NT2/D1 (cell line): ENCODE results near the gene MPV17L2.
A peak's percentile ranks its signal among the peaks of the same experiment; 100 is the strongest.

Experiments
- DNase-seq: peaks from one replicate; pipeline ENCODE4 v3.0.0-alpha.2; 2011; ENCODE audit warnings: low read depth, low spot score
- H3K27me3 ChIP-seq: 2 replicates; pipeline ENCODE4 v1.6.0; 2011; ENCODE audit warnings: mild to moderate bottlenecking; ENCODE audit not compliant: insufficient read length, insufficient read depth
- H3K36me3 ChIP-seq: 2 replicates; pipeline ENCODE4 v1.6.1; 2011; ENCODE audit warnings: mild to moderate bottlenecking, low read length, mixed read lengths; ENCODE audit not compliant: insufficient read depth, insufficient read length
- H3K4me1 ChIP-seq: 2 replicates; pipeline ENCODE4 v1.5.1; 2011; ENCODE audit not compliant: insufficient read depth, insufficient read length
- H3K4me3 ChIP-seq: 2 replicates; pipeline ENCODE4 v1.5.1; 2011; ENCODE audit warnings: low read depth; ENCODE audit not compliant: insufficient read length
- H3K9ac ChIP-seq: 2 replicates; pipeline ENCODE4 v1.6.0; 2011; ENCODE audit warnings: low read depth; ENCODE audit not compliant: insufficient read length
- H3K9me3 ChIP-seq: 2 replicates; pipeline ENCODE4 v1.5.1; 2011; ENCODE audit warnings: mild to moderate bottlenecking, low read length; ENCODE audit not compliant: insufficient read depth
- SUZ12 ChIP-seq: IDR thresholded peaks from 2 replicates; pipeline ENCODE4 v1.6.1; 2011; ENCODE audit not compliant: insufficient read length, insufficient read depth; ENCODE audit errors: extremely low read depth
- YY1 ChIP-seq: IDR thresholded peaks from 2 replicates; pipeline ENCODE4 v1.6.1; 2011; ENCODE audit not compliant: insufficient read length, insufficient read depth
- ZNF274 ChIP-seq: IDR thresholded peaks from 2 replicates; pipeline ENCODE4 v1.6.1; 2011; ENCODE audit warnings: mild to moderate bottlenecking, low read depth, low read length

MPV17L2 gene

GRCh38 chr19:18161636-18162002 is 31.4 kb upstream of the MPV17L2 start:
- Histone ChIP-seq H3K36me3 (peaks cover 63% of the 10 kb centered on the region), H3K4me3 (no peak overlapping the region), H3K9ac (peak overlapping the region; percentile 52), H3K27me3 (no peaks in the 10 kb centered on the region), H3K9me3 (no peaks in the 10 kb centered on the region), H3K4me1 (peaks cover 19% of the 10 kb centered on the region)
- no peak for DNase-seq
- TF ChIP-seq SUZ12: no peak

GRCh38 chr19:18164072-18164471 is 28.9 kb upstream of the MPV17L2 start:
- no peak overlapping the region for H3K4me3 ChIP-seq
- no peak overlapping the region for H3K9ac ChIP-seq
- TF ChIP-seq YY1 (no peak), SUZ12 (no peak), ZNF274 (no peak)
- no peak for DNase-seq
- no peaks in the 10 kb centered on the region for H3K9me3 ChIP-seq
- peaks cover 8% of the 10 kb centered on the region for H3K4me1 ChIP-seq
- H3K27me3 ChIP-seq: no peaks in the 10 kb centered on the region
- peaks cover 80% of the 10 kb centered on the region for H3K36me3 ChIP-seq

DNA sequence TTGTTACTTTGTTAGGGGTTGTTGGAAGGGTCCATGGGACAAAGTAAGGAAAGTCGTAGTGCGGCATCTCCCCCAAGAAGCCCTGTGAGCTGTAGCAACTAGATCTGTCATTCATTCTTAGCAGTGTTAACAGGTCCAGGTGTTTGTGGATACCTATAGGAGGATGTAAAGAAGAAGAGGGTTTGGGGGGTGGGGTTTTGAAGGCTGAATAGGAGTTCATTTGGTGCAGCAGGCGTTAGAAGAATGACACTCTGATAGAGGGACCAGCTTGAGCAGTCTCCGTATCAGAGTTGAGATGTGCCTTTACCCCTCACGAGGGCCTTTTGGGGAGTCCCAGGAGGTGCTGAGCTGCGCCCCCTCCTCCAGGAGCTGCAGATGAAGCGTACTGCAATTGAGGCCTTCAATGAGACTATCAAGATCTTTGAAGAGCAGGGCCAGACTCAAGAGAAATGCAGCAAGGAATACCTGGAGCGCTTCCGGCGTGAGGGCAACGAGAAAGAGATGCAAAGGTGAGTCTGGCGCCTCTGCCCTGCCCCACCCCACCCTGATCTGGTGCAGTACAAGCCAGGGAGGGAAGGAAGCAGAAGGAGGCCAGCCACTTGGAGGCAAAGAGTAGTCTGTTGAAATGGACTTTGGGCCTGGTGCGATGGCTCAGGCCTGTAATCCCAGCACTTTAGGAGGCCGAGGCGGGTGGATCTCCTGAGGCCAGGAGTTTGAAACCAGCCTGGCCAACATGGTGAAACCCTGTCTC is 27.0 kb upstream of the MPV17L2 start:
- peaks cover 80% of the 10 kb centered on the region for H3K36me3 ChIP-seq
- peaks cover 6% of the 10 kb centered on the region for H3K4me1 ChIP-seq
- H3K27me3 ChIP-seq: no peaks in the 10 kb centered on the region
- no peak for DNase-seq
- H3K4me3 ChIP-seq: no peak overlapping the region
- no peaks in the 10 kb centered on the region for H3K9me3 ChIP-seq
- no peak overlapping the region for H3K9ac ChIP-seq
- TF ChIP-seq SUZ12 (no peak), YY1 (no peak), ZNF274 (no peak)

DNA sequence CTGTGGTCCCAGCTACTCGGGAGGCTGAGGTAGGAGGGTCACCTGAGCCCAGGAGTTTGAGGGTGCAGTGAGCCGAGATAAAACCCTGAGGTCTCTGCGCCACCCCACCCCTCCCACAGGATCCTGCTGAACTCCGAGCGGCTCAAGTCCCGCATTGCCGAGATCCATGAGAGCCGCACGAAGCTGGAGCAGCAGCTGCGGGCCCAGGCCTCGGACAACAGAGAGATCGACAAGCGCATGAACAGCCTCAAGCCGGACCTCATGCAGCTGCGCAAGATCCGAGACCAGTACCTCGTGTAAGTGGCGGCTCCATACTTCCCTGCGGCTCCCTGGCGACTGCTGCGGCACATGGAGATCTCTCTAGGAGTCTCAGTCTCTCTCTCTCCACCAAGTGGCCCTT is 26.0 kb upstream of the MPV17L2 start:
- TF ChIP-seq SUZ12 (no peak), ZNF274 (no peak), YY1 (no peak)
- H3K9ac ChIP-seq: no peak overlapping the region
- H3K36me3 ChIP-seq: peaks cover 81% of the 10 kb centered on the region
- H3K4me1 ChIP-seq: no peaks in the 10 kb centered on the region
- H3K9me3 ChIP-seq: no peaks in the 10 kb centered on the region
- DNase-seq: no peak
- no peaks in the 10 kb centered on the region for H3K27me3 ChIP-seq
- H3K4me3 ChIP-seq: no peak overlapping the region

- H3K27me3 ChIP-seq: no peaks in the 10 kb centered on the region
- H3K4me3 ChIP-seq: no peak overlapping the region
- H3K36me3 ChIP-seq: peaks cover 75% of the 10 kb centered on the region
- no peaks in the 10 kb centered on the region for H3K4me1 ChIP-seq
- no peak overlapping the region for H3K9ac ChIP-seq
- TF ChIP-seq ZNF274 (no peak), YY1 (no peak), SUZ12 (no peak)
- DNase-seq: no peak
- no peaks in the 10 kb centered on the region for H3K9me3 ChIP-seq
These were observed 24.9 kb upstream of the MPV17L2 start for GRCh38 chr19:18167975-18168645.

GRCh38 chr19:18168673-18169381 is 24.2 kb upstream of the MPV17L2 start:
- peaks cover 5% of the 10 kb centered on the region for H3K4me1 ChIP-seq
- H3K9ac ChIP-seq: no peak overlapping the region
- peaks cover 68% of the 10 kb centered on the region for H3K36me3 ChIP-seq

DNA sequence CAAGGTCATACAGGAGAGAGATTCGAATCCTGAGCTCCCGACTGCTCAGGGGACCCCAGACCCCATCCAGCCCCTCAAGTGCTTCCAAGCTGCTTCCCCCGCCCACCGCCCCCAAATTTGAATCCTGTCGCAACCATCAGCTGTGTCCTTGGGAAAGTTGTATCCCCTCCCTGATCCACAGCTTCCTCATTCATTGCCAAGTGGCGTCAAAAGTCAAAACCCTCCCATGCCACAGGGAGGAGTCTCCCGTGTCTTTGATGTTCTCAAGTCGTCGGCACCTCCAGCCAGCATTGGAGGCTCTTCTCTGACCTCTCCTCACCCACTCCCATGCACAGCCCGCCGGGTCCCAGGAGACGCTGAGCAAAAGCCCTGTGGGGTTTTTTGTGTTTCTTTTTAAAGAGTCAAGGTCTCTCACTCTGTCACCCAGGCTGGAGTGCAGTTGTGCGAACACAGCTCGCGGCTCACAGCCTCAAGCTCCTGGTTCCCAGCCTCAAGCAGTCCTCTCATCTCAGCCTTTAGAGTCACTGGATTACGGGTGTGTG is 22.2 kb upstream of the MPV17L2 start:
- no peaks in the 10 kb centered on the region for H3K9me3 ChIP-seq
- peaks cover 54% of the 10 kb centered on the region for H3K36me3 ChIP-seq
- no peak for TF ChIP-seq SUZ12
- no peak for TF ChIP-seq YY1
- no peak for TF ChIP-seq ZNF274
- no peak overlapping the region for H3K4me3 ChIP-seq
- H3K4me1 ChIP-seq: peaks cover 13% of the 10 kb centered on the region
- no peak overlapping the region for H3K9ac ChIP-seq
- DNase-seq: no peak
- no peaks in the 10 kb centered on the region for H3K27me3 ChIP-seq

More at GRCh38 chr19:18168673-18169381, 24.2 kb upstream of the MPV17L2 start:
- H3K9me3 ChIP-seq: no peaks in the 10 kb centered on the region
- H3K27me3 ChIP-seq: no peaks in the 10 kb centered on the region
- TF ChIP-seq YY1: no peak
- TF ChIP-seq ZNF274: no peak
- DNase-seq: no peak
- no peak overlapping the region for H3K4me3 ChIP-seq
